Smooth muscle cell (in vitro differentiated cells): ENCODE results near the gene SASH3. TPM values are rescaled to one million over a fixed set of nuclear protein-coding genes. Genes with fewer than 3 reads are reported as not detected.

Source experiments
- DNase-seq: peaks from one replicate; lab custom pipeline; 2025; ENCODE audit not compliant: unreplicated experiment; lab: John Stamatoyannopoulos, UW
- H2AFZ ChIP-seq: fragments of 200-600 bp; sonication (generic); 2 replicates; pipeline ENCODE4 v1.6.0; 2016; ENCODE audit warnings: antibody characterized with exemption, low read depth, mild to moderate bottlenecking
- H3F3A ChIP-seq: fragments of 200-600 bp; sonication (generic); 2 replicates; pipeline ENCODE4 v1.6.0; 2017; ENCODE audit warnings: antibody characterized with exemption, low read depth
- H3K27ac ChIP-seq: fragments of 200-600 bp; sonication (generic); 2 replicates; pipeline ENCODE4 v1.5.1; 2016; ENCODE audit warnings: low read depth, mild to moderate bottlenecking
- H3K27me3 ChIP-seq: fragments of 200-600 bp; sonication (generic); 2 replicates; pipeline ENCODE4 v1.6.1; 2016; ENCODE audit warnings: low read depth, mild to moderate bottlenecking
- H3K36me3 ChIP-seq: fragments of 200-600 bp; sonication (generic); 2 replicates; pipeline ENCODE4 v1.5.1; 2016; ENCODE audit warnings: low read depth
- H3K4me1 ChIP-seq: fragments of 200-600 bp; sonication (generic); 2 replicates; pipeline ENCODE4 v1.5.1; 2016; ENCODE audit warnings: low read depth
- H3K4me2 ChIP-seq: fragments of 200-600 bp; sonication (generic); 2 replicates; pipeline ENCODE4 v1.6.0; 2016; ENCODE audit warnings: mild to moderate bottlenecking
- H3K4me3 ChIP-seq: fragments of 200-600 bp; sonication (generic); 2 replicates; pipeline ENCODE4 v1.5.1; 2016; ENCODE audit warnings: mild to moderate bottlenecking
- H3K79me2 ChIP-seq: fragments of 200-600 bp; sonication (generic); 2 replicates; pipeline ENCODE4 v1.6.0; 2016; ENCODE audit warnings: low read depth, mild to moderate bottlenecking
- H3K9ac ChIP-seq: fragments of 200-600 bp; sonication (generic); 2 replicates; pipeline ENCODE4 v1.6.0; 2016; ENCODE audit warnings: low read depth
- H3K9me3 ChIP-seq: fragments of 200-600 bp; sonication (generic); replicated peaks from 2 replicates; pipeline ENCODE4 v1.5.1; 2016; ENCODE audit warnings: low read depth
- H4K20me1 ChIP-seq: fragments of 200-600 bp; sonication (generic); 2 replicates; pipeline ENCODE4 v1.6.0; 2016; ENCODE audit warnings: low read depth
- CTCF ChIP-seq: fragments of 200-600 bp; sonication (generic); IDR thresholded peaks from 2 replicates; pipeline ENCODE4 v1.5.1; 2017; ENCODE audit warnings: borderline replicate concordance, mild to moderate bottlenecking, antibody characterized with exemption; ENCODE audit not compliant: insufficient read depth, poor library complexity, severe bottlenecking
- WGBS: methylation state at CpG from one replicate; pipeline ENCODE4 v1.1.7; 2016; ENCODE audit warnings: low lambda C conversion rate; 5-methylcytosine and 5-hydroxymethylcytosine counted together
- polyA plus RNA-seq: library from polyadenylated mRNA; unstranded; fragments of >200 nt; fragmentation: Nextera tagmentation; extraction: Ambion mirVana; gene quantifications from 2 replicates; pipeline ENCODE4 v1.2.1, GENCODE V29; 2016
- total RNA-seq: library from RNA; depleted of rRNA; stranded (reverse); fragments of >200 nt; gene quantifications from 2 replicates; pipeline ENCODE4 v1.2.3, GENCODE V29; 2014

The SASH3 gene
- total and polyA plus RNA-seq, 2 experiments from 2014 or later: not detected

GRCh38 chrX:129836827-129837226 lies 57.1 kb downstream of the SASH3 start:
- Histone ChIP-seq H3K79me2 (peaks cover 13% of the 10 kb centered on the region), H3K4me1 (no peaks in the 10 kb centered on the region), H3K9me3 (no peaks in the 10 kb centered on the region), H3F3A (no peaks in the 10 kb centered on the region), H3K27ac (no peak overlapping the region), H3K27me3 (no peaks in the 10 kb centered on the region), H2AFZ (no peak overlapping the region), H4K20me1 (peaks cover 74% of the 10 kb centered on the region), H3K4me3 (no peak overlapping the region), H3K4me2 (no peak overlapping the region), H3K36me3 (no peaks in the 10 kb centered on the region), H3K9ac (no peak overlapping the region)
- no peak for DNase-seq
- TF ChIP-seq CTCF: no peak
- 76% methylated on average over 3 of the region's 3 CpGs for WGBS

- H4K20me1 ChIP-seq: peaks cover 49% of the 10 kb centered on the region
- H3K9me3 ChIP-seq: no peaks in the 10 kb centered on the region
- no peak overlapping the region for H3K9ac ChIP-seq
- H3K4me1 ChIP-seq: peaks cover 2% of the 10 kb centered on the region
- no peak for TF ChIP-seq CTCF
- no peaks in the 10 kb centered on the region for H3K36me3 ChIP-seq
- H3K79me2 ChIP-seq: peaks cover 13% of the 10 kb centered on the region
- WGBS: 70% methylated on average over 5 of the region's 5 CpGs
- DNase-seq: no peak
- no peak overlapping the region for H3K27ac ChIP-seq
- no peak overlapping the region for H3K4me3 ChIP-seq
- no peak overlapping the region for H2AFZ ChIP-seq
- H3K4me2 ChIP-seq: no peak overlapping the region
- no peaks in the 10 kb centered on the region for H3F3A ChIP-seq
- H3K27me3 ChIP-seq: no peaks in the 10 kb centered on the region
These were observed 60.6 kb downstream of the SASH3 start for GRCh38 chrX:129840344-129840743.

GRCh38 chrX:129842510-129843208 lies 62.9 kb downstream of the SASH3 start:
- Histone ChIP-seq H3K27ac (peak overlapping the region; percentile 71), H3K4me2 (peak overlapping the region; percentile 89)

More at GRCh38 chrX:129842510-129843208, 62.9 kb downstream of the SASH3 start:
- Histone ChIP-seq H3K36me3 (no peaks in the 10 kb centered on the region), H3K9ac (peak overlapping the region; percentile 75), H2AFZ (peak overlapping the region; percentile 81), H3K79me2 (peaks cover 13% of the 10 kb centered on the region), H4K20me1 (peaks cover 36% of the 10 kb centered on the region), H3K27me3 (no peaks in the 10 kb centered on the region), H3K4me3 (peak overlapping the region; percentile 59), H3K9me3 (no peaks in the 10 kb centered on the region), H3K4me1 (peaks cover 2% of the 10 kb centered on the region), H3F3A (no peaks in the 10 kb centered on the region)
- DNase-seq: no peak
- no peak for TF ChIP-seq CTCF
- 39% methylated on average over 17 of the region's 17 CpGs for WGBS
